ENCODE data around the gene WSCD2.

WSCD2 gene

DNA sequence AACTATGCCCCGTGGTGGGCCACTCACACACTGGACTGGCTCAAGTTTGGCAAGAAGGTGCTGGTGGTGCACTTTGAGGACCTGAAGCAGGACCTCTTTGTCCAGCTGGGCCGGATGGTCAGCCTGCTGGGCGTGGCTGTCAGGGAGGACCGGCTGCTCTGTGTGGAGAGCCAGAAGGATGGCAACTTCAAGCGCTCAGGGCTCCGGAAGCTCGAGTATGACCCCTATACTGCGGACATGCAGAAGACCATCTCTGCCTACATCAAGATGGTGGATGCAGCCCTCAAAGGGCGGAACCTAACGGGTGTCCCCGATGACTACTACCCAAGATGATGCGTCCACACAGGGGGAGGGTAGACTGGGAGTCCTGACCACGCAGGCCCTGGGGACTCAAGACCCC is 118.9 kb downstream of the WSCD2 start:
- TF ChIP-seq, protein P1, sequence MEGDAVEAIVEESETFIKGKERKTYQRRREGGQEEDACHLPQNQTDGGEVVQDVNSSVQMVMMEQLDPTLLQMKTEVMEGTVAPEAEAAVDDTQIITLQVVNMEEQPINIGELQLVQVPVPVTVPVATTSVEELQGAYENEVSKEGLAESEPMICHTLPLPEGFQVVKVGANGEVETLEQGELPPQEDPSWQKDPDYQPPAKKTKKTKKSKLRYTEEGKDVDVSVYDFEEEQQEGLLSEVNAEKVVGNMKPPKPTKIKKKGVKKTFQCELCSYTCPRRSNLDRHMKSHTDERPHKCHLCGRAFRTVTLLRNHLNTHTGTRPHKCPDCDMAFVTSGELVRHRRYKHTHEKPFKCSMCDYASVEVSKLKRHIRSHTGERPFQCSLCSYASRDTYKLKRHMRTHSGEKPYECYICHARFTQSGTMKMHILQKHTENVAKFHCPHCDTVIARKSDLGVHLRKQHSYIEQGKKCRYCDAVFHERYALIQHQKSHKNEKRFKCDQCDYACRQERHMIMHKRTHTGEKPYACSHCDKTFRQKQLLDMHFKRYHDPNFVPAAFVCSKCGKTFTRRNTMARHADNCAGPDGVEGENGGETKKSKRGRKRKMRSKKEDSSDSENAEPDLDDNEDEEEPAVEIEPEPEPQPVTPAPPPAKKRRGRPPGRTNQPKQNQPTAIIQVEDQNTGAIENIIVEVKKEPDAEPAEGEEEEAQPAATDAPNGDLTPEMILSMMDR (IDR thresholded peaks at IDR 0.05; ENCODE audit: low read depth, low read length): no peak
- H3K4me3 ChIP-seq (ENCODE audit: low read depth, low read length): no peak overlapping the region

DNA sequence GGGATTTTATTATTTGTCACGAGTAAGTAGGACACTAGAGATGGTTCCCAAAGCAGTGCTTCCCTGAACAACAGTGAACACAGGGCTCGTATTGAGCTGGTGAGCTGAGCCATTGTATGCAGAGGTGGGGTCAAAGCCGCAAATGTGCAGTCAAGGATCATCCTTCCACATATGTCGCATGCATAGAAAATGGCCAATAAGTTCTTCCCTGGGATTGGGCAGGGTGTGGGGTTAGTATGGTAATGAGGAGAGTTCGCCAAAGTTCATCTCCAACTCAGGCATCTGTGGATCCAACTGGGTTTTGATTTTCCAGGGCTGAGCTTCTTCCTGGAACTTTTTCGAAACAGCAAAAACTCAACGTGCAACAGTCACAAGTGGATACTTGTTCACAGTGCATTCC is 123.4 kb downstream of the WSCD2 start:
- no peak overlapping the region for H3K4me3 ChIP-seq (ENCODE audit: low read depth, low read length)
- TF ChIP-seq, protein P1 (IDR thresholded peaks at IDR 0.05; ENCODE audit: low read depth, low read length): no peak

DNA sequence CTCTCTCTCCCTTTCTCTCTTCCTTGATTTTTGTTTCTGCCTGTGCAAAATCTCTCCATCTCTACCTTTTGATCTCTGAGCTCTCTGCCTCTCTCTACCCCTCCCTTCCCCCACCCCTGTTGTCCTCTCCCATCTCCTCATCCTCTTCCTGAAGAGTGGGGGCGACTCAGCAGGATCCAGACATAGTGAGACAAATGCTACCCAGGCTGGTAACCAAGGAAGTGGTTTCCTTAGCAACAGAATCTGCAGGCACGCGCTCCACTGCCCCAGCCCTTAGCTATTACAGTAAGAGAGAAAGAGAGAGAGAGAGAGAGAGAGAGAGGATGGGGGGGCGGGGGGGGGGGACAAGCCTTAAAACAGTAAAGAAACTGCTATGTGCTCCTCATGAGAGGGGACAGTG is 124.5 kb downstream of the WSCD2 start:
- H3K4me3 ChIP-seq (ENCODE audit: low read depth, low read length): no peak overlapping the region
- TF ChIP-seq, protein P1 (IDR thresholded peaks at IDR 0.05; ENCODE audit: low read depth, low read length): no peak

DNA sequence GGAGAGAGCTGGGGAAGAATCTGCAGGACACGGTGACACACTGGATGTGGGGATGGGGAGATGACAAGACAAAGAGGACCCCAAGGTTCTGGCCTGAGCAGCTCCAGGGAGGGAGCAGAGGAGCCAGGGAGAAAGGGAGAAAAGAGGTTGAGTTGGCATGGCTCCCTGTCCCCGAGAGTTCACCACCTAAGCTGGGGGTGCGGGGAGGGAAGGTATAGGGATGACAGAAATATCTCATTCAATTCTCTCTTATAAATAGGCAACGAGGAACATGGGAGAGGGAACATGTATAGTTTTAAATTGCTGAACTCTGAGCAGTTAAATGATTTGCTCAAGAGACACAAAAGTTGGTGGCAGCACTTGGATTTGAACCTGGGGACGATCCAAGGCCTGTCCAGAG is 124.9 kb downstream of the WSCD2 start:
- TF ChIP-seq, protein P1 (IDR thresholded peaks at IDR 0.05; ENCODE audit: low read depth, low read length): no peak
- no peak overlapping the region for H3K4me3 ChIP-seq (ENCODE audit: low read depth, low read length)

DNA sequence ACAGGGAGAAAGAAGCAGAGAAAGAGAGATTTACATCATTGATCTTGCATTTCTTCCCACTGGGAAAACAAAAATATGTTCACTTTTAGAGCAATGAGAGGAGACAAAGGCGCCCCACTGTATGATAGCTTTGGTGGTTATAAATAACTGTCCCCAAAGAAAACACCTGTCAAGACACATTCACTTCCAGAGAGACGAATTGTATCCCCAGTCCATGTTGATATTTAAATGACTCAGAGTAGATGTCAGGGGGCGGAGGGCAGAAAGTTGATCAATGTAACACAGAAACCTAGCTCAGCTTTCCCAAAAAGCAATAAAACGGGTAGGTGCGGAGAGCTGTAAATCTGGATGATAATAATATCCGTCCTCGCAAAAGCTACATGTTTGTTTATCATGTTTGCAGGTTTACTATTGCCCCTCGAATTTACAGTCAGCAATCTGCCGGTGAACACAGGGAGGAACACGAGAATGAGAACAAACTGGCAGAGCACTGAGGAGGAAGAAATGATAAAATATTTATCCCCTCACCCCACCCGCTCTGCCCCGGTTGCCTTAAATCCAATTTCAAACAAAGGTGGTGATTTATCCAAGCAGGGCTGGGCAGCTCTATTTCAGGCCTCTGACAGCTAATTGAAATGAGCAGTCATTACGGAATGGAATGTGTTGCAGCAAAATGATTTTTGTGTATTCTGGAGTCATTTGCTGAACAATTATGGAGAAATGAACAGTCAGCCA is 125.6 kb downstream of the WSCD2 start:
- TF ChIP-seq, protein P1 (IDR thresholded peaks at IDR 0.05; ENCODE audit: low read depth, low read length): no peak
- no peak overlapping the region for H3K4me3 ChIP-seq (ENCODE audit: low read depth, low read length)

DNA sequence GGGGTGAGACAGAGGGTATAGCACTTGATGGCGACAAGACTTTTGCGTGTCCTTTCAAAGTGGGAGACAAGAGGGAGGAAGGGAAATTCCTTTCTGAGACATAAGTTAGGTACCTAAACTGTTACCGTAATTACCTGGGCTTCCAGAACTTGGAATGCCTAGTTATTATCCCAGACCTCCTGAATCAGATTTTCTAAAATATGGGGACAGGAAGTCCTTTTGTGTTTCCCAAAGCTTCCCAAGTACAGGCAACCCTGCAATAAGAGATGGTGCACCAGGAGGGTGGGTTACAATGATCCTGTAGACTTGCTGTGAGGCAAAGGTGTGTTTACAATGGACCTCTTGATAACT is 126.1 kb downstream of the WSCD2 start:
- TF ChIP-seq, protein P1 (IDR thresholded peaks at IDR 0.05; ENCODE audit: low read depth, low read length): no peak
- no peak overlapping the region for H3K4me3 ChIP-seq (ENCODE audit: low read depth, low read length)

DNA sequence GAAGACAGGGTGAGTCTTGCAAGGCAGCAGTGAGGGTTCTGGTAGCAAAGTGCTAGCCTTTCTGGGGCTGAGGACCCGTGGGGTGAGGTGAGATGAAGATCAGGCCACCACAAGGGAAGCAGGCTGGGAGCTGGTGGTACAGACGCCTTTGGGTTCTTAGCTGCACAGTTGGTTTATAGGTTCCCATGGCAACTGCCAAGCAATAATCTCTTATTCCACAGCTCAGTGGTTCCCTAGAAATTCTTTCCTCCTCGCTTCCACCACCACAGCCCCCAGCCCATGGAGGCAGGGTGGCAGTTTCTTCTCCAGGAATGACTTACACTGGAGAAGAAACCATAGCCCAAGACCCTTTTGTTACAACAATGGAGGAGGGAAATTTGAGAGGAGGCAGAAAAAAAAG is 127.9 kb downstream of the WSCD2 start:
- no peak overlapping the region for H3K4me3 ChIP-seq (ENCODE audit: low read depth, low read length)
- TF ChIP-seq, protein P1 (IDR thresholded peaks at IDR 0.05; ENCODE audit: low read depth, low read length): no peak

All from WI38 (cell line).